ENCODE data around the gene SPINT1.

SPINT1 gene

DNA sequence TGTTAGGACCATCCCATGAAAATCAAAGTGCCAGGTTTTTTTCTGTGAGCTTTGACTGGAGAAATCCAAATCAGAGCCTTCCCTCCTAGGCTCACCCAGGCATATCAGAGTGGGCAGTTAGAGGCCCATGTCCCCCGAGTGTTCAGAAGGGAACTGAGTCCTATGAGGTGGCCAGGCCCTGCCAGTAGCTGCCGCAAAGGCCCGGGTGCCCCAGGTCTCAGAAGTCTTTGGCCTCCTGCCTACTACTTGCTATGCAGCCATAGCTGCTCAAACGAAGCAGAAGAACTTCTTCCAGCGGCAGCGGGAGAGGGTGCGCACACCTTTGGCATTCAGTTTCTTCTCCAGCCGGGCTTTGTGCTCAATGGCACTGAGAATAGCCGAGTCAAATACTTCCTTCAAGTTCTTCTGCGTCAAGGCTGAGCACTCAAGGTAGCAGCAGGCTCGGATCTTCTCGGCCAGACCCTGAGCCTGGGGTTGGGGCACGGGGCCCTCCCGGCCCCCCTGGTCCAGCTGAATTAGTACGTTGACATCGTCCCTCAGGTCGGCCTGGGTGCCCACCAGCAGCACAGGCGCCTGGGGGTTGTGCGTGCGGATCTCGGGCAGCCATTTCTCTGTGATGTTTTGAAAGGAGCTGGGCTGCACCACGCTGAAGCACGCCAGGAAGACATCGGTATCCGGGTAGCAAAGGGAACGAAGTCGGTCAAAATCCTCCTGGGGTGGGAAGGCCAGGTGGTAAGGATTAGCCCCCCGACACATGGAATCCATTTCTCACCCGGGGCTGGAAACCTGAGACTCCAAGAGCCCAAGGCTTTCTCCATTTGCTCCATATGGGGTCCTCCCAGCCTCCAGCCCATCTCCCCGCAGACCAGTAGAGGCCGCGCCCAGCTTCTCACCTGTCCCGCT, 29.2 kb downstream of the SPINT1 start:
- POLR2A ChIA-PET, result interaction anchor here (0.6 to 5.6 kb wide), 16 partner anchors 12 to 285 kb away, joined by 3 to 49 read pairs (median 5); partner anchors contain the start of genes CHAC1, DLL4, RAD51 and SPINT1
- no peaks in the 10 kb centered on the region for H3K36me3 ChIP-seq (ENCODE audit: control insufficient read depth in 2 of 2, insufficient read depth in 1 of 2, low read length in 2 of 2)
- CTCF ChIA-PET, result interaction anchor here (0.5 to 2.6 kb wide), 8 partner anchors 12 to 461 kb away, joined by 3 to 17 read pairs (median 6); partner anchors contain the start of genes SPINT1 and VPS18

DNA sequence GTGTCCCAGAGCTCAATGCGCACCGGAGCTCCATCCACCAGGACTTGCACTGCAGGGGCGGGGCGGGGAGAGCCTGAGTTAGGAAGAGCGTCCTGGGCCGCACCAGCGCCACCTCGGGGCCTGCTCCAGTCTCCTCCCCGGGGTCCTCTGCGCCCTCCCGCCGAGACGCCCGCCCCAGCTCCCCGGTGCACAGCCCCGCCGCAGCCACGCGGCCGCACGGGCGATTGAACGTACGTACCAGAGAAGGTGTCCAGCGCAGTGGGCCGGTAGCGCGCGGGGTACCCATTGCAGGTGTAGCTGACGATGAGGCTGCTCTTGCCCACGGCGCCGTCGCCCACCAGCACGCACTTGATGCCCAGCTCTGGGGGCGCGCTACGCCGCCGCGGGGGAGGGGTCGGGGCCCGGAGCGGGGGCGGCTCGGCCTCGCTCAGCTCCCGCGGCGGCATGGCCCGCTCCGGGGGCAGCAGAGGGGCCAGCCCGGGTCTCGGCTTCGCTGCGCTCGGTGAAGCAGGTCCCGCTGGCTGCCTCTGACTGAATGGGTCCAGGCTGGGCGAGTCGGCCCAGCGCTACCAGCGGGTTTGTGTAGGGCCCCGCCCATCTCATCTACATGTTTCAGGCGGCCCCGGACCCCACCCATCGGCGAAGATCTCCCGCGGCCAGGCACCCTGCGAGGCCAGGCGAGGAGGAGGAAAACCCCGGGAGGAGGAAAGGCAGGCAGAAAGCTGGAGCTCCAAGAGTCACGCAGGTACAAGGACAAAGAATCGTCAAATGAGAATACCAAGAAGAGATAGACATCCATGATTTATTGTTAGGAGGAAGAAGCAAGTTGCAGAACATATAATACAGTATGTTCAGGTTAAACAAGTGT, 30.1 kb downstream of the SPINT1 start, which contains the start of gene RHOV:
RHOV (minus strand) TSS at position 541 of the 868 bp plus-strand sequence; CDS start at position 446, 95 bp downstream.
- no peaks in the 10 kb centered on the region for H3K36me3 ChIP-seq (ENCODE audit: control insufficient read depth in 2 of 2, insufficient read depth in 1 of 2, low read length in 2 of 2)
- ChIA-PET CTCF (interaction anchor here (0.5 to 2.6 kb wide), 8 partner anchors 11 to 462 kb away, joined by 3 to 17 read pairs (median 6); partner anchors contain the start of gene VPS18), POLR2A (interaction anchor here (0.6 to 5.6 kb wide), 17 partner anchors 13 to 284 kb away, joined by 3 to 49 read pairs (median 5); partner anchors contain the start of genes CHAC1, DLL4, RAD51 and SPINT1)
- H3K27ac ChIP-seq (ENCODE audit: extremely low read depth, low read depth, low read length), result peak within 1 kb of the TSS; percentile 69; the same call in 1 of the 2 replicates
- H3K4me1 ChIP-seq (ENCODE audit: control insufficient read depth, insufficient read depth, low read length), result 0 out of 2 replicates have a peak, but pooled peaks cover 2% of the 10 kb centered on the region
- peak within 1 kb of the TSS; percentile 67 for H3K4me3 ChIP-seq (ENCODE audit: low read depth, low read length)
- no peaks in the 10 kb centered on the region for H3K9me3 ChIP-seq (ENCODE audit: control insufficient read depth, insufficient read depth, low read depth, low read length)
- TF ChIP-seq, protein P1, sequence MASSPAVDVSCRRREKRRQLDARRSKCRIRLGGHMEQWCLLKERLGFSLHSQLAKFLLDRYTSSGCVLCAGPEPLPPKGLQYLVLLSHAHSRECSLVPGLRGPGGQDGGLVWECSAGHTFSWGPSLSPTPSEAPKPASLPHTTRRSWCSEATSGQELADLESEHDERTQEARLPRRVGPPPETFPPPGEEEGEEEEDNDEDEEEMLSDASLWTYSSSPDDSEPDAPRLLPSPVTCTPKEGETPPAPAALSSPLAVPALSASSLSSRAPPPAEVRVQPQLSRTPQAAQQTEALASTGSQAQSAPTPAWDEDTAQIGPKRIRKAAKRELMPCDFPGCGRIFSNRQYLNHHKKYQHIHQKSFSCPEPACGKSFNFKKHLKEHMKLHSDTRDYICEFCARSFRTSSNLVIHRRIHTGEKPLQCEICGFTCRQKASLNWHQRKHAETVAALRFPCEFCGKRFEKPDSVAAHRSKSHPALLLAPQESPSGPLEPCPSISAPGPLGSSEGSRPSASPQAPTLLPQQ (tag by site-specific recombination; IDR thresholded peaks at IDR 0.05), result 0 out of 2 replicates have a peak, but pooled peaks have one; percentile 10
- TF ChIP-seq, protein P2, sequence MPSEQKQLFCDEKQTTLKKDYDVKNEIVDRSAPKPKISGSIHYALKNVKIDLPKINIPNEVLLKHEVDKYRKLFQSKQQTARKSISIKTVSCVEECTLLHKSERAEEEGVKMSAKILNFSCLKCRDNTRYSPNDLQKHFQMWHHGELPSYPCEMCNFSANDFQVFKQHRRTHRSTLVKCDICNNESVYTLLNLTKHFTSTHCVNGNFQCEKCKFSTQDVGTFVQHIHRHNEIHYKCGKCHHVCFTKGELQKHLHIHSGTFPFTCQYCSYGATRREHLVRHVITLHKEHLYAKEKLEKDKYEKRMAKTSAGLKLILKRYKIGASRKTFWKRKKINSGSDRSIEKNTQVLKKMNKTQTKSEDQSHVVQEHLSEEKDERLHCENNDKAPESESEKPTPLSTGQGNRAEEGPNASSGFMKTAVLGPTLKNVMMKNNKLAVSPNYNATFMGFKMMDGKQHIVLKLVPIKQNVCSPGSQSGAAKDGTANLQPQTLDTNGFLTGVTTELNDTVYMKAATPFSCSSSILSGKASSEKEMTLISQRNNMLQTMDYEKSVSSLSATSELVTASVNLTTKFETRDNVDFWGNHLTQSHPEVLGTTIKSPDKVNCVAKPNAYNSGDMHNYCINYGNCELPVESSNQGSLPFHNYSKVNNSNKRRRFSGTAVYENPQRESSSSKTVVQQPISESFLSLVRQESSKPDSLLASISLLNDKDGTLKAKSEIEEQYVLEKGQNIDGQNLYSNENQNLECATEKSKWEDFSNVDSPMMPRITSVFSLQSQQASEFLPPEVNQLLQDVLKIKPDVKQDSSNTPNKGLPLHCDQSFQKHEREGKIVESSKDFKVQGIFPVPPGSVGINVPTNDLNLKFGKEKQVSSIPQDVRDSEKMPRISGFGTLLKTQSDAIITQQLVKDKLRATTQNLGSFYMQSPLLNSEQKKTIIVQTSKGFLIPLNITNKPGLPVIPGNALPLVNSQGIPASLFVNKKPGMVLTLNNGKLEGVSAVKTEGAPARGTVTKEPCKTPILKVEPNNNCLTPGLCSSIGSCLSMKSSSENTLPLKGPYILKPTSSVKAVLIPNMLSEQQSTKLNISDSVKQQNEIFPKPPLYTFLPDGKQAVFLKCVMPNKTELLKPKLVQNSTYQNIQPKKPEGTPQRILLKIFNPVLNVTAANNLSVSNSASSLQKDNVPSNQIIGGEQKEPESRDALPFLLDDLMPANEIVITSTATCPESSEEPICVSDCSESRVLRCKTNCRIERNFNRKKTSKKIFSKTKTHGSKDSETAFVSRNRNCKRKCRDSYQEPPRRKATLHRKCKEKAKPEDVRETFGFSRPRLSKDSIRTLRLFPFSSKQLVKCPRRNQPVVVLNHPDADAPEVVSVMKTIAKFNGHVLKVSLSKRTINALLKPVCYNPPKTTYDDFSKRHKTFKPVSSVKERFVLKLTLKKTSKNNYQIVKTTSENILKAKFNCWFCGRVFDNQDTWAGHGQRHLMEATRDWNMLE (tag by site-specific recombination; conservative IDR thresholded peaks at IDR 0.05; ENCODE audit: low read depth), result no peak
- TF ChIP-seq, protein P3, sequence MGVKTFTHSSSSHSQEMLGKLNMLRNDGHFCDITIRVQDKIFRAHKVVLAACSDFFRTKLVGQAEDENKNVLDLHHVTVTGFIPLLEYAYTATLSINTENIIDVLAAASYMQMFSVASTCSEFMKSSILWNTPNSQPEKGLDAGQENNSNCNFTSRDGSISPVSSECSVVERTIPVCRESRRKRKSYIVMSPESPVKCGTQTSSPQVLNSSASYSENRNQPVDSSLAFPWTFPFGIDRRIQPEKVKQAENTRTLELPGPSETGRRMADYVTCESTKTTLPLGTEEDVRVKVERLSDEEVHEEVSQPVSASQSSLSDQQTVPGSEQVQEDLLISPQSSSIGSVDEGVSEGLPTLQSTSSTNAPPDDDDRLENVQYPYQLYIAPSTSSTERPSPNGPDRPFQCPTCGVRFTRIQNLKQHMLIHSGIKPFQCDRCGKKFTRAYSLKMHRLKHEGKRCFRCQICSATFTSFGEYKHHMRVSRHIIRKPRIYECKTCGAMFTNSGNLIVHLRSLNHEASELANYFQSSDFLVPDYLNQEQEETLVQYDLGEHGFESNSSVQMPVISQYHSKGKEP (tag by site-specific recombination; IDR thresholded peaks at IDR 0.05), result no peak
- TF ChIP-seq ZNF433 (tag by site-specific recombination; IDR thresholded peaks at IDR 0.05; ENCODE audit: low read depth) (no peak), KLF8 (tag by site-specific recombination; IDR thresholded peaks at IDR 0.05) (no peak; the same call in none of the 2 replicates), KLF1 (tag by site-specific recombination; IDR thresholded peaks at IDR 0.05) (no peak), ZNF423 (tag by site-specific recombination; IDR thresholded peaks at IDR 0.05) (peak; percentile 94), ZNF174 (tag by site-specific recombination; IDR thresholded peaks at IDR 0.05) (no peak), ZFP69B (tag by site-specific recombination; IDR thresholded peaks at IDR 0.05) (no peak), ZNF184 (tag by site-specific recombination; IDR thresholded peaks at IDR 0.05) (no peak), ZNF211 (tag by site-specific recombination; IDR thresholded peaks at IDR 0.05; ENCODE audit: low read depth) (no peak), ZNF777 (tag by site-specific recombination; IDR thresholded peaks at IDR 0.05; ENCODE audit: borderline replicate concordance) (no peak)
- TF ChIP-seq, protein P4, sequence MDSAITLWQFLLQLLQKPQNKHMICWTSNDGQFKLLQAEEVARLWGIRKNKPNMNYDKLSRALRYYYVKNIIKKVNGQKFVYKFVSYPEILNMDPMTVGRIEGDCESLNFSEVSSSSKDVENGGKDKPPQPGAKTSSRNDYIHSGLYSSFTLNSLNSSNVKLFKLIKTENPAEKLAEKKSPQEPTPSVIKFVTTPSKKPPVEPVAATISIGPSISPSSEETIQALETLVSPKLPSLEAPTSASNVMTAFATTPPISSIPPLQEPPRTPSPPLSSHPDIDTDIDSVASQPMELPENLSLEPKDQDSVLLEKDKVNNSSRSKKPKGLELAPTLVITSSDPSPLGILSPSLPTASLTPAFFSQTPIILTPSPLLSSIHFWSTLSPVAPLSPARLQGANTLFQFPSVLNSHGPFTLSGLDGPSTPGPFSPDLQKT (IDR thresholded peaks at IDR 0.05; ENCODE audit: borderline replicate concordance, low read depth, low read length), result no peak

More for the DNA sequence above, 29.2 kb downstream of the SPINT1 start:
- peak overlapping the region; percentile 67 for H3K4me3 ChIP-seq (ENCODE audit: low read depth, low read length)
- H3K4me1 ChIP-seq (ENCODE audit: control insufficient read depth, insufficient read depth, low read length), result 0 out of 2 replicates have a peak, but pooled peaks cover 2% of the 10 kb centered on the region
- H3K27ac ChIP-seq (ENCODE audit: extremely low read depth, low read depth, low read length), result no peak overlapping the region; the same call in 1 of the 2 replicates
- TF ChIP-seq, protein P5, sequence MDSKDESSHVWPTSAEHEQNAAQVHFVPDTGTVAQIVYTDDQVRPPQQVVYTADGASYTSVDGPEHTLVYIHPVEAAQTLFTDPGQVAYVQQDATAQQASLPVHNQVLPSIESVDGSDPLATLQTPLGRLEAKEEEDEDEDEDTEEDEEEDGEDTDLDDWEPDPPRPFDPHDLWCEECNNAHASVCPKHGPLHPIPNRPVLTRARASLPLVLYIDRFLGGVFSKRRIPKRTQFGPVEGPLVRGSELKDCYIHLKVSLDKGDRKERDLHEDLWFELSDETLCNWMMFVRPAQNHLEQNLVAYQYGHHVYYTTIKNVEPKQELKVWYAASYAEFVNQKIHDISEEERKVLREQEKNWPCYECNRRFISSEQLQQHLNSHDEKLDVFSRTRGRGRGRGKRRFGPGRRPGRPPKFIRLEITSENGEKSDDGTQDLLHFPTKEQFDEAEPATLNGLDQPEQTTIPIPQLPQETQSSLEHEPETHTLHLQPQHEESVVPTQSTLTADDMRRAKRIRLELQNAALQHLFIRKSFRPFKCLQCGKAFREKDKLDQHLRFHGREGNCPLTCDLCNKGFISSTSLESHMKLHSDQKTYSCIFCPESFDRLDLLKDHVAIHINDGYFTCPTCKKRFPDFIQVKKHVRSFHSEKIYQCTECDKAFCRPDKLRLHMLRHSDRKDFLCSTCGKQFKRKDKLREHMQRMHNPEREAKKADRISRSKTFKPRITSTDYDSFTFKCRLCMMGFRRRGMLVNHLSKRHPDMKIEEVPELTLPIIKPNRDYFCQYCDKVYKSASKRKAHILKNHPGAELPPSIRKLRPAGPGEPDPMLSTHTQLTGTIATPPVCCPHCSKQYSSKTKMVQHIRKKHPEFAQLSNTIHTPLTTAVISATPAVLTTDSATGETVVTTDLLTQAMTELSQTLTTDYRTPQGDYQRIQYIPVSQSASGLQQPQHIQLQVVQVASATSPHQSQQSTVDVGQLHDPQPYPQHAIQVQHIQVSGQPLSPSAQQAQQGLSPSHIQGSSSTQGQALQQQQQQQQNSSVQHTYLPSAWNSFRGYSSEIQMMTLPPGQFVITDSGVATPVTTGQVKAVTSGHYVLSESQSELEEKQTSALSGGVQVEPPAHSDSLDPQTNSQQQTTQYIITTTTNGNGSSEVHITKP (tag by site-specific recombination; IDR thresholded peaks at IDR 0.05), result peak; percentile 42; the same call in 1 of the 2 replicates
- no peak for TF ChIP-seq ZNF560 (tag by site-specific recombination; IDR thresholded peaks at IDR 0.05; ENCODE audit: borderline replicate concordance)
- no peaks in the 10 kb centered on the region for H3K9me3 ChIP-seq (ENCODE audit: control insufficient read depth, insufficient read depth, low read depth, low read length)
